8988T (cell line): ENCODE measurements around the gene ARHGAP6.
"Not testable (repeated sequence)": the region's sequence is repeated elsewhere in the genome, so short reads cannot be mapped to it uniquely, and the experiment has no call there.

Experiments used
- DNase-seq: peaks from one replicate; pipeline ENCODE4 v3.0.0; 2011

Gene ARHGAP6

GRCh38 chrX:11131146-11131545 lies 534.6 kb downstream of the ARHGAP6 start:
- DNase-seq, result no peak

GRCh38 chrX:11130136-11130535 lies 535.6 kb downstream of the ARHGAP6 start:
- DNase-seq, result no peak

- no peak for DNase-seq
Observed at GRCh38 chrX:11129534-11130105, 536.1 kb downstream of the ARHGAP6 start.

GRCh38 chrX:11125060-11125459 lies 540.7 kb downstream of the ARHGAP6 start:
- DNase-seq, result no peak

GRCh38 chrX:11124112-11124511 lies 541.6 kb downstream of the ARHGAP6 start:
- DNase-seq, result no peak

GRCh38 chrX:11123087-11123486 lies 542.6 kb downstream of the ARHGAP6 start:
- DNase-seq, result not testable (repeated sequence)

GRCh38 chrX:11119313-11119943 lies 546.3 kb downstream of the ARHGAP6 start:
- no peak for DNase-seq

GRCh38 chrX:11117745-11118144 lies 548.0 kb downstream of the ARHGAP6 start:
- no peak for DNase-seq

GRCh38 chrX:11113731-11114130 lies 552.0 kb downstream of the ARHGAP6 start:
- no peak for DNase-seq

- DNase-seq, result no peak
Observed at GRCh38 chrX:11111947-11112346, 553.8 kb downstream of the ARHGAP6 start.

- peak; percentile 37 for DNase-seq
Observed at GRCh38 chrX:11111037-11111851, 554.5 kb downstream of the ARHGAP6 start, which contains the start of gene HCCS. Gene HCCS, plus strand, starts transcription at chrX:11111332. Its CDS starts 729 bp downstream, at chrX:11112061.

- DNase-seq, result no peak
Observed at GRCh38 chrX:11109968-11110367, 555.8 kb downstream of the ARHGAP6 start.

- no peak for DNase-seq
Observed at GRCh38 chrX:11108253-11108941, 557.3 kb downstream of the ARHGAP6 start.

GRCh38 chrX:11105080-11105479 lies 560.6 kb downstream of the ARHGAP6 start:
- DNase-seq, result no peak

- no peak for DNase-seq
Observed at GRCh38 chrX:11103751-11104150, 562.0 kb downstream of the ARHGAP6 start.

- DNase-seq, result no peak
Observed at GRCh38 chrX:11103006-11103405, 562.7 kb downstream of the ARHGAP6 start.

GRCh38 chrX:11100281-11101035 lies 565.3 kb downstream of the ARHGAP6 start:
- no peak for DNase-seq

- no peak for DNase-seq
Observed at GRCh38 chrX:11099465-11099864, 566.3 kb downstream of the ARHGAP6 start.

GRCh38 chrX:11097933-11098332 lies 567.8 kb downstream of the ARHGAP6 start:
- no peak for DNase-seq

GRCh38 chrX:11089802-11090201 lies 575.9 kb downstream of the ARHGAP6 start:
- DNase-seq, result no peak
